CD1c-positive myeloid dendritic cell (primary cell): ENCODE measurements around the gene JAK3.

Source experiments
- DNase-seq: peaks from one replicate; pipeline ENCODE4 v3.0.0-alpha.2; 2016; ENCODE audit errors: extremely low spot score

Gene JAK3

GRCh38 chr19:17840019-17840418 is 7.8 kb downstream of the JAK3 start:
- no peak for DNase-seq

- no peak for DNase-seq
Measured at GRCh38 chr19:17837972-17838371, 9.8 kb downstream of the JAK3 start.

DNA sequence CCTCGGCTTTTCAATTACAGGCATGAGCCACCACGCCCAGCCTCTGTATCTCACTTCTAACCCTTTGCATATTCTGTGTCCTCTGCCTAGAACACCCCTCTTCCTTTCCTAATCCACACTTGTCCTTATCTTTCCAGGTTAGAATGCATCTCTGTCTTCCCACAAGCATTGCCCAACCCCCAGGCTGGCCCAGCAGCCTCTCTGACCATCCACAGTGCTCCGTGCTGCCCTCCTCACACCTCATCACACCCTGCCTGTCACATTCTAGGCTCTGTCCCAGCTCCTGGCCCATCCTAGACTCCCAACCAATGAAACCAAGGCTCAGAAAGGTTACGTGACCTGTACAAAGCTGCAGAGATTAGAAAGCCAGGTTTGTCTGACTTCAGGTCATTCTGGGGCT is 11.3 kb downstream of the JAK3 start:
- DNase-seq = no peak

GRCh38 chr19:17835182-17836006 is 12.4 kb downstream of the JAK3 start:
- no peak for DNase-seq

- DNase-seq = no peak
Measured at GRCh38 chr19:17834350-17835181, 13.2 kb downstream of the JAK3 start.

DNA sequence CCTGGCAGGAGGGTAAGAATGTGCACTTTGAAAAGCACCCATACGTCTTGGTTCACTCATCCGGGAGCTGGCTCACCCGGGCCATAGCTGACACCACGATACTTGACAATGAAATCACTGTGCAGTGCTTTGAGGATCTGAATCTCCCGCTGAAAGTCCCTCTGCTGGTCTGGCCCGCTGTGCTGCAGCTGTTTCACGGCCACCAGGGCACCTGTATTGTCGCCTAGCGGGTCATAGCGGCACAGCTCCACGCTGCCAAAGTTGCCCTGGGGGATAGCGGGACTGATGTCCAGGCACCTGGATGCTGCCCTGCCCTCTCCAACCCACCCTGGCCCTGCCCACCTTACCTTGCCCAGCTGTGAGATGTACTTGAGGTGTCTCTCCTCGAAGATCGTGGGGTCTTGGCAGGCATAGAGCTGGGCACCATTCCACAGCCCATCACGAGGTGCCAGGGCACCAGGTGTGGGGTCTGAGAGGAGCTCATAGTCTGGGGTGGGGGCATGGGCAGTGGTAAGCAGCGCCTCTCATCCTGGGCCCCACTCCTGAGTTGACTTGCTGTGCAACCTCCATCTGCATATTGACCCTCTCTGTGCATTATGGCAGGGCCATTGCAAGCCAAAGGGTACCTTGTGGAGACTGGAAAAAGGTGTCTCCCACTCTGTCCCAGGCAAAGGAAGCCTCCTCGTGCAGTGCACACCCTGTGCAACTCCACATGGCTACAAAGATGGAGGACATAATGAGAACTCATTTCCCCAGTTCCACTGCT is 15.2 kb downstream of the JAK3 start:
- DNase-seq = no peak

GRCh38 chr19:17831419-17831888 is 16.3 kb downstream of the JAK3 start:
- DNase-seq = no peak

DNA sequence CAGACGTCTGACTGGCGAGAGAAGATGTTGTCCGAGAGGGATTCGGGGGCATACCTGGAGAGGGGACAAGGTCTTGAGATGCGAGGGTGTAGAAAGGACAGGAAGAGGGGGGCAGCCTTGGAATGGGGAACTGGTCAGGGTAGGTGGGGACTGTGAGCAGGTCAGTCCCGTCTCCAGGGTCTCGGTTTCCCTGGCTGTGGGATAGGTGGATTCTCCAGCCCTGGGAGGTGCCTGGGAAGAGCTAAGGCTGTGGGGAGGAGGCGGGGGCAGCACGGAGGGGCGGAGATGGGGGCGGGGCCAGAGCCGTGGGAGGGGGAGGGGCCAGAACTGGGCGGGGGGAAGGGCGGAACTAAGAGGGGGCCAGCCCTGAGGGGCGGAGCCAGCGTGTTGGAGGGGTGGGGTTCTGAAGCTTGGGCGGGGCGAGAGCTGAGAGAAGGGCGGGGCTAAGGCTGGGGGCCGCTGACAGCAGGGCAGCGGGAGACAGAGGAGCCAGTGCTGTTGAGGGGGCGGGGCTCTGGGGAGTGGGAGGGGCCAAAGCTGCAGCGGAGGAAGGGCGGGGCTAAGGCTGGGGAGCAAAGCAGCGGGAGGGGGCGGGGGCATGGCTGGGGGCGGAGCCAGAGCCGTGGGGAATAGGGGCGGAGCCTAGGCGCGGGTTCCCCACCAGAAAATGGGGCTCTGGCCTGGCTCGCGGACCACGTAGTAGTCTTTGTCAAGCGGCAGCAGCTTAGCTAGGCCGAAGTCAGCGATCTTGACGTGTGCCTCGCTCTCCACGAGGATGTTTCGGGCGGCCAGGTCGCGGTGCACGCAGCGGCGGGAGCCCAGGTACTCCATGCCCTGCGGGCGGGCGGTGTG is 17.0 kb downstream of the JAK3 start:
- peak; percentile 16 for DNase-seq

DNA sequence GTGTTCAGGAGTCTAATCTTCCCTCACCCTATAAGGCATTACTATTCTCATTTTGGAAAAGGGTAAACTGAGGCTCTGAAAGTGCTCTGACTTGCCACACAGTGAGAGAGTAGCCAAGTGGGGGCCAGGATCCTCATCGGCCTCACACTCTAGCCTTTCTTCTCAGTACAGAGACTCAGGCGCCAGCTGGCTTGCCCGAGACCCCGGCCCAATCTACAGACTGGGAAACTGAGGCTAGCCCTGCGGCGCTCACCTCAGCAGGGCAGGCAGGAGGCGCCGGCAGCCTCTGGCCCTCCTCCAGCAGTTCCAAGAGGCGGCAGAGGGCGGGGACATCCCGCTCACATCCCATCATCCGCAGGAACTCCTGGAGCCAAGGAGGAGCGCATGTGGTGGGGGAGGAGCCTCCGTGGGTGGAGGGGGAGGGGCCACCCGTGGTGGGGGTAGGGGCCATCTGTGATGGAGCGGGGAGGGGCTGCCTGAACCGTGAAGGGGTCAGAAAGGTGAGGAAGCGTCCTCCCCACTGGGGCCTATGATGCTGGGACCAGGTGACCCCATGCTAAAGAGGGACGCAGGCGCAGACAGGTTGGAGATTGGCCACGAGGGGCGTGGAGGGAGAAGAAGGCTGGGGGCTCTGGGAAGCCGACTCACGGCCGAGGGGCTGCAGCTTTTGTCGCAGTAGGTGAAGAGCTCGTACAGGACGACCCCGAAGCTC is 17.8 kb downstream of the JAK3 start:
- no peak for DNase-seq

DNA sequence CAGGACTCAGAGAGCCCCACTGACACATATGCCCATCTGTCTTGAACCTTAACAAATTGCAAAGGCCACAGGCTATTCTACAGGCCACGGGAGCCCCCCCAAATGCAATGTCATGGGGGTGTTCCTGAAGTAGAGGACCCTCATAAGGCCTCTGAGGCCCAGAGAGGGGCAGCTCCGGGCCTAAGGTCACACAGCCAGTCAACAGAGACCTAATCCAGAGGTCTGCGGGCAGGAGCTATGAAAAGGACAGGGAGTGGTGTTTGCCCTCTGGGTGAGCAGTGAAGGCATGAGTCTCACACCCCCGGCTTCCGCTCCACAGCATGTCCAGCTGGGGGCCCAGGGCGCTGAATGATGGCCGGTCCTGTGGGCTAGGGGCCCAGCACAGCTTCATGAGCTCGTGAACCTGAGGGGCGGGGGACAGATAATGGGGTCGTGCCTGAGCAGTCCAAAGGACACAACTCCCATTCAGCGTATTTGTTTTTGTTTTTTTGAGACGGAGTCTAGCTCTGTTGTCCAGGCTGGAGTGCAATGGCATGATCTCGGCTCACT is 21.2 kb downstream of the JAK3 start:
- DNase-seq = no peak

DNA sequence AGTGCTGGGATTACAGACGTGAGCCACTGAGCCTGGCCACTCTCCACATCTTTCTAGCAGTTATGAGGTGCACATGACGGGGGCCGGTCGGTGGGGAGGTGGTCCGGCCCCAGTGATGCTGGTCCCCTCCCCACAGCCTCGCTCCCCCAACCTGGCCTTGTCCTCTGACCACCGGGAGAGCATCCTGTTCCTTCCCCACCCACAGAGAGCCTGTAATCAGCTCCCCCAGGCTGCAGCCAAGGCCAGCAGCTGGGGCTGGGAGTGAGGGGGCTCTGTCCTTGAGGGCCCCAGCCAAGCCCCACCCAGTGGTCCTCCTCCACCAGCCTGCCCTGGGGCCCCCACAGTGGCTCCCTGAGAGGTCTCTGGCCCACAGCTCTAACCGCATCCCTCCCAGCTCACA is 23.4 kb downstream of the JAK3 start:
- no peak for DNase-seq

GRCh38 chr19:17821190-17821589 is 26.6 kb downstream of the JAK3 start, which contains the start of gene INSL3:
TSS of gene INSL3 (minus strand) at chr19:17821519. CDS start at chr19:17821506, 13 bp downstream.
- DNase-seq = no peak

GRCh38 chr19:17817668-17818363 is 30.0 kb downstream of the JAK3 start:
- DNase-seq = no peak

- no peak for DNase-seq
Measured at GRCh38 chr19:17812099-17812498, 35.7 kb downstream of the JAK3 start.

- DNase-seq = no peak
Measured at GRCh38 chr19:17811681-17812080, 36.1 kb downstream of the JAK3 start.

DNA sequence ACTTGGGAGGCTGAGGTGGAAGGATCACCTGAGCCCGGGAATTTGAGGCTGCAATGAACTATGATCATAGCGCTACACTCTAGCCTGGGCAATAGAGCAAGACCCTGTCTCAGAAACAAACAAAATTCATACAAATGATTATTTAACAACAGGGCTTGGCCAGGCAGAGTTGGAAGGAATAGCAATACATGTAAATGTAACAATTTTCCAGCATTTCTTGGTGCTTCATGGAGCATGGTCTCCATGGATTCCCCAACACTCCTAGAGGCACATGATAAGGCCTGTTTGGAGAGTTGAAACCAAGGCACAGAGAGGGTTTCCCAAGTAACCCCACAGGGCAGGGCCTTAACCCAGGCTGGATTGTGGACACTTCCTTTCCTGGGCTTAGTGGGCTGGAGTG is 36.7 kb downstream of the JAK3 start:
- DNase-seq = no peak

DNA sequence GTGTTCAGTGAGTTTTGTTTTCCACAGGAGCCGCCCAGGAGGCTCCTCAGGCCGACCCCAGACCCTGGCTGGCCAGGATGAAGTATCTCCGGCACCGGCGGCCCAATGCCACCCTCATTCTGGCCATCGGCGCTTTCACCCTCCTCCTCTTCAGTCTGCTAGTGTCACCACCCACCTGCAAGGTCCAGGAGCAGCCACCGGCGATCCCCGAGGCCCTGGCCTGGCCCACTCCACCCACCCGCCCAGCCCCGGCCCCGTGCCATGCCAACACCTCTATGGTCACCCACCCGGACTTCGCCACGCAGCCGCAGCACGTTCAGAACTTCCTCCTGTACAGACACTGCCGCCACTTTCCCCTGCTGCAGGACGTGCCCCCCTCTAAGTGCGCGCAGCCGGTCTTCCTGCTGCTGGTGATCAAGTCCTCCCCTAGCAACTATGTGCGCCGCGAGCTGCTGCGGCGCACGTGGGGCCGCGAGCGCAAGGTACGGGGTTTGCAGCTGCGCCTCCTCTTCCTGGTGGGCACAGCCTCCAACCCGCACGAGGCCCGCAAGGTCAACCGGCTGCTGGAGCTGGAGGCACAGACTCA is 40.0 kb downstream of the JAK3 start:
- no peak for DNase-seq

GRCh38 chr19:17806945-17807344 is 40.8 kb downstream of the JAK3 start:
- no peak for DNase-seq

DNA sequence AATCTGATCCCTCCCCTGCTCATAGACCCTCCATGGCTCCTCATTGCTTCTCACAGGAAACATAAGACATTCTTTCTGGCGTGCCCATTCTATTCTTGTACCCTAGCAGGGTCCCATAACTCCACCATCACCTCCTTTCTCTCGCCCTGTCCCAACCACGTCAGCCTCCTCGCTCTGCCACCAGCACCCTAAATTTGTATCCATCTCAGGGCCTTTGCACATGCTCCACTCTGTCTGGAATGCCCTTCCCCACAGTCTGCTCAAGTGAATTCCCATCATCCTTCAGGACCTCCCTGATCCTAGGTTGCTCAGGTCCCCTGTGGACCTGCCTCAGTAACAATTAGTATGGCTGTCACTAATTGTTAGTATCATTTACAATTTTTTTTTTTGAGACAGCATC is 42.4 kb downstream of the JAK3 start:
- no peak for DNase-seq
